NCI-H187 (cell line): ENCODE results near the gene TDRD12.

Experiments used
- DNase-seq, 2 experiments: peaks; one replicate each; lab custom pipeline; 2025; lab: John Stamatoyannopoulos, UW

Gene TDRD12

GRCh38 chr19:32809754-32810153 lies 90.2 kb downstream of the TDRD12 start:
- DNase-seq = no peak

GRCh38 chr19:32810452-32810851 lies 90.9 kb downstream of the TDRD12 start:
- no peak for DNase-seq

GRCh38 chr19:32811151-32811550 lies 91.6 kb downstream of the TDRD12 start:
- no peak for DNase-seq

- DNase-seq = no peak
Observed at GRCh38 chr19:32812036-32812435, 92.5 kb downstream of the TDRD12 start.

GRCh38 chr19:32812571-32812970 lies 93.0 kb downstream of the TDRD12 start:
- no peak for DNase-seq

GRCh38 chr19:32813862-32814425 lies 94.4 kb downstream of the TDRD12 start:
- no peak for DNase-seq

- DNase-seq = no peak
Observed at GRCh38 chr19:32814624-32815023, 95.1 kb downstream of the TDRD12 start.

GRCh38 chr19:32816555-32817099 lies 97.1 kb downstream of the TDRD12 start:
- DNase-seq = peak in 1 of 2 experiments; percentile 52

GRCh38 chr19:32817569-32818476 lies 98.3 kb downstream of the TDRD12 start:
- DNase-seq = peak; percentile 62 to 85

- no peak for DNase-seq
Observed at GRCh38 chr19:32818536-32818935, 99.0 kb downstream of the TDRD12 start.

GRCh38 chr19:32819419-32820400 lies 100.1 kb downstream of the TDRD12 start:
- DNase-seq = peak in 1 of 2 experiments; percentile 16

- no peak for DNase-seq
Observed at GRCh38 chr19:32822916-32823746, 103.6 kb downstream of the TDRD12 start.

- DNase-seq = no peak
Observed at GRCh38 chr19:32823747-32824102, 104.2 kb downstream of the TDRD12 start.

GRCh38 chr19:32824191-32824751 lies 104.7 kb downstream of the TDRD12 start:
- no peak for DNase-seq

- DNase-seq = no peak
Observed at GRCh38 chr19:32824916-32825608, 105.5 kb downstream of the TDRD12 start.

- DNase-seq = no peak
Observed at GRCh38 chr19:32828139-32828538, 108.6 kb downstream of the TDRD12 start.

- DNase-seq = no peak
Observed at GRCh38 chr19:32828643-32829344, 109.2 kb downstream of the TDRD12 start.

GRCh38 chr19:32829345-32829896 lies 109.9 kb downstream of the TDRD12 start:
- no peak for DNase-seq
